Hepatocyte (in vitro differentiated cells): ENCODE measurements around the gene GET3. TPM values are rescaled to one million over a fixed set of nuclear protein-coding genes. Genes with fewer than 3 reads are reported as not detected.

Experiments used
- DNase-seq: peaks from one replicate; pipeline ENCODE4 v3.0.0-alpha.2; 2016; ENCODE audit warnings: low spot score
- H2AFZ ChIP-seq: fragments of 200-600 bp; sonication (generic); 2 replicates; pipeline ENCODE4 v1.6.0; 2016; ENCODE audit warnings: antibody characterized with exemption, mild to moderate bottlenecking
- H3K27ac ChIP-seq: fragments of 200-600 bp; sonication (generic); 2 replicates; pipeline ENCODE4 v1.5.1; 2016; ENCODE audit warnings: mild to moderate bottlenecking
- H3K27me3 ChIP-seq: fragments of 200-600 bp; sonication (generic); 2 replicates; pipeline ENCODE4 v1.6.1; 2016
- H3K36me3 ChIP-seq: fragments of 200-600 bp; sonication (generic); replicated peaks from 2 replicates; pipeline ENCODE4 v1.5.1; 2016; ENCODE audit warnings: low read depth; ENCODE audit not compliant: insufficient read depth
- H3K4me1 ChIP-seq: fragments of 200-600 bp; sonication (generic); 2 replicates; pipeline ENCODE4 v1.5.1; 2016; ENCODE audit warnings: mild to moderate bottlenecking, moderate library complexity; ENCODE audit not compliant: insufficient read depth
- H3K4me2 ChIP-seq: fragments of 200-600 bp; sonication (generic); 2 replicates; pipeline ENCODE4 v1.6.0; 2016
- H3K4me3 ChIP-seq: fragments of 200-600 bp; sonication (generic); 2 replicates; pipeline ENCODE4 v1.5.1; 2016; ENCODE audit warnings: mild to moderate bottlenecking
- H3K79me2 ChIP-seq: fragments of 200-600 bp; sonication (generic); 2 replicates; pipeline ENCODE4 v1.6.0; 2017; ENCODE audit warnings: mild to moderate bottlenecking
- H3K9me2 ChIP-seq: fragments of 200-600 bp; sonication (generic); replicated peaks from 2 replicates; pipeline ENCODE4 v1.6.0; 2017; ENCODE audit warnings: mild to moderate bottlenecking; ENCODE audit not compliant: insufficient read depth
- H3K9me3 ChIP-seq: fragments of 200-600 bp; sonication (generic); 2 replicates; pipeline ENCODE4 v1.5.1; 2016; ENCODE audit warnings: low read depth, mild to moderate bottlenecking
- H4K20me1 ChIP-seq: fragments of 200-600 bp; sonication (generic); 2 replicates; pipeline ENCODE4 v1.6.0; 2016; ENCODE audit warnings: mild to moderate bottlenecking; ENCODE audit not compliant: insufficient read depth, poor library complexity, severe bottlenecking
- CTCF ChIP-seq: fragments of 200-600 bp; sonication (generic); IDR thresholded peaks from 2 replicates; pipeline ENCODE4 v1.5.1; 2016; ENCODE audit warnings: antibody characterized with exemption, mild to moderate bottlenecking; ENCODE audit not compliant: poor library complexity
- EZH2 ChIP-seq: fragments of 200-600 bp; sonication (generic); IDR thresholded peaks from 2 replicates; pipeline ENCODE4 v1.6.1; 2016; ENCODE audit warnings: antibody characterized with exemption, mild to moderate bottlenecking, borderline replicate concordance
- EZH2phosphoT487 ChIP-seq: fragments of 200-600 bp; sonication (generic); IDR thresholded peaks from one replicate; pipeline ENCODE4 v1.6.1; 2018; ENCODE audit warnings: antibody characterized with exemption, mild to moderate bottlenecking, low read depth, moderate library complexity; ENCODE audit not compliant: unreplicated experiment, severe bottlenecking
- WGBS: methylation state at CpG from one replicate; pipeline ENCODE4 v1.1.6; 2016; ENCODE audit warnings: low lambda C conversion rate; ENCODE audit errors: missing lambda C conversion rate; 5-methylcytosine and 5-hydroxymethylcytosine counted together
- polyA plus RNA-seq: library from polyadenylated mRNA; unstranded; fragments of >200 nt; fragmentation: Nextera tagmentation; extraction: Ambion mirVana; gene quantifications from 2 replicates; pipeline ENCODE4 v1.2.1, GENCODE V29; 2016
- total RNA-seq: library from RNA; depleted of rRNA; stranded (reverse); fragments of >200 nt; gene quantifications from 2 replicates; pipeline ENCODE4 v1.2.3, GENCODE V29; 2014

Gene GET3
- total and polyA plus RNA-seq, 2 experiments from 2014 or later, result 52.3 to 108 TPM

GRCh38 chr19:12787458-12787857, 50.2 kb downstream of the GET3 start:
- H3K79me2 ChIP-seq, result peaks cover 10% of the 10 kb centered on the region
- H3K36me3 ChIP-seq, result no peaks in the 10 kb centered on the region
- peaks cover 3% of the 10 kb centered on the region for H4K20me1 ChIP-seq
- H3K4me1 ChIP-seq, result peaks cover 70% of the 10 kb centered on the region
- H3K27ac ChIP-seq, result peak overlapping the region; percentile 99
- TF ChIP-seq EZH2 (no peak), CTCF (no peak), EZH2phosphoT487 (no peak)
- no peak for DNase-seq
- no peaks in the 10 kb centered on the region for H3K9me3 ChIP-seq
- 88% methylated on average over 10 of the region's 10 CpGs for WGBS
- H3K4me2 ChIP-seq, result peak overlapping the region; percentile 84
- H2AFZ ChIP-seq, result no peak overlapping the region
- H3K27me3 ChIP-seq, result no peaks in the 10 kb centered on the region
- H3K4me3 ChIP-seq, result no peak overlapping the region
- H3K9me2 ChIP-seq, result no peaks in the 10 kb centered on the region

GRCh38 chr19:12788042-12788681, 50.9 kb downstream of the GET3 start:
- Histone ChIP-seq H3K4me1 (peaks cover 66% of the 10 kb centered on the region), H3K79me2 (peaks cover 17% of the 10 kb centered on the region), H3K36me3 (no peaks in the 10 kb centered on the region), H3K27ac (peak overlapping the region; percentile 99), H4K20me1 (peaks cover 10% of the 10 kb centered on the region), H2AFZ (no peak overlapping the region), H3K4me2 (peak overlapping the region; percentile 84), H3K4me3 (no peak overlapping the region), H3K9me2 (no peaks in the 10 kb centered on the region), H3K9me3 (no peaks in the 10 kb centered on the region), H3K27me3 (no peaks in the 10 kb centered on the region)
- DNase-seq, result no peak
- no peak for TF ChIP-seq EZH2
- no peak for TF ChIP-seq CTCF
- TF ChIP-seq EZH2phosphoT487, result no peak
- 69% methylated on average over 4 of the region's 4 CpGs for WGBS

- peaks cover 10% of the 10 kb centered on the region for H4K20me1 ChIP-seq
- H3K9me3 ChIP-seq, result no peaks in the 10 kb centered on the region
- WGBS, result 36% methylated on average over 3 of the region's 12 CpGs
- H3K36me3 ChIP-seq, result no peaks in the 10 kb centered on the region
- H3K27ac ChIP-seq, result peak overlapping the region; percentile 99
- no peaks in the 10 kb centered on the region for H3K27me3 ChIP-seq
- H3K4me2 ChIP-seq, result peak overlapping the region; percentile 84
- peak; percentile 91 for DNase-seq
- H3K79me2 ChIP-seq, result peaks cover 18% of the 10 kb centered on the region
- no peak overlapping the region for H2AFZ ChIP-seq
- TF ChIP-seq CTCF (no peak), EZH2phosphoT487 (no peak), EZH2 (no peak)
- H3K9me2 ChIP-seq, result no peaks in the 10 kb centered on the region
- peaks cover 61% of the 10 kb centered on the region for H3K4me1 ChIP-seq
- no peak overlapping the region for H3K4me3 ChIP-seq
Measured at GRCh38 chr19:12788682-12789097, 51.4 kb downstream of the GET3 start.
